SK-N-SH (cell line): ENCODE measurements around the gene MND1.
"Not testable (repeated sequence)": the region's sequence is repeated elsewhere in the genome, so short reads cannot be mapped to it uniquely, and the experiment has no call there.

Experiments
- MAX ChIP-seq: IDR thresholded peaks from 2 replicates; pipeline ENCODE4 v1.4.0; 2012; ENCODE audit warnings: low read depth
- MXI1 ChIP-seq: IDR thresholded peaks from 2 replicates; pipeline ENCODE4 v1.6.1; 2012; ENCODE audit warnings: mild to moderate bottlenecking, low read depth, low read length, improper control_type of control experiment
- POLR2AphosphoS5 ChIP-seq: IDR thresholded peaks from 2 replicates; pipeline ENCODE4 v1.6.1; 2012; ENCODE audit warnings: low read depth, low read length
- REST ChIP-seq: IDR thresholded peaks from 2 replicates; pipeline ENCODE4 v1.6.1; 2012; ENCODE audit warnings: mild to moderate bottlenecking, low read depth, low read length, moderate library complexity
- SIN3A ChIP-seq: IDR thresholded peaks from 2 replicates; pipeline ENCODE4 v1.6.1; 2012; ENCODE audit warnings: low read depth, mild to moderate bottlenecking, low read length, moderate library complexity, borderline replicate concordance
- USF1 ChIP-seq: IDR thresholded peaks from 2 replicates; pipeline ENCODE4 v1.4.0; 2012; ENCODE audit warnings: low read depth, borderline replicate concordance
- USF2 ChIP-seq: fragments of 150-350 bp; IDR thresholded peaks from 2 replicates; pipeline ENCODE4 v1.6.1; 2017; ENCODE audit warnings: antibody characterized with exemption, low read length, low read depth, borderline replicate concordance
- YY1 ChIP-seq: IDR thresholded peaks from 2 replicates; pipeline ENCODE4 v1.4.0; 2012; ENCODE audit warnings: low read depth, mild to moderate bottlenecking

GRCh38 chr4:153416456-153416855 is 72.0 kb downstream of the MND1 start:
- not testable (repeated sequence) for TF ChIP-seq MXI1, POLR2AphosphoS5, USF1, USF2, YY1, REST, SIN3A, MAX
